WTC11 (cell line): Measurements from ENCODE around the gene EEFSEC. TPM values are rescaled to one million over a fixed set of nuclear protein-coding genes. Genes with fewer than 3 reads are reported as not detected.

Source experiments
- ATAC-seq: fragments of 200-7000 bp; cut with Tn5 transposase; 2 replicates; pipeline ENCODE4 v1.10.0; 2021; ENCODE audit warnings: mild to moderate bottlenecking, moderate library complexity
- CTCF ChIA-PET: fragments of 300-600 bp; sonication (Branson Sonifier 250); formaldehyde crosslinking; loops from one replicate; lab custom pipeline; 2021; ENCODE audit warnings: antibody characterized with exemption; lab: Charles Lee
- POLR2A ChIA-PET: fragments of 350-600 bp; sonication (Branson Sonifier 250); formaldehyde crosslinking; loops from one replicate; lab custom pipeline; 2021; ENCODE audit warnings: antibody characterized with exemption; lab: Charles Lee
- DNase-seq: peaks from one replicate; pipeline ENCODE4 v3.0.0; 2021; ENCODE audit warnings: low spot score
- H3K27ac Mint-ChIP-seq: 2 replicates; pipeline ENCODE4 v1.8.0; 2021; ENCODE audit warnings: mixed read lengths
- H3K27me3 Mint-ChIP-seq: 2 replicates; pipeline ENCODE4 v1.8.0; 2021; ENCODE audit warnings: low read depth, mild to moderate bottlenecking, moderate library complexity, mixed read lengths
- H3K36me3 Mint-ChIP-seq: 2 replicates; pipeline ENCODE4 v1.8.0; 2021; ENCODE audit warnings: mixed read lengths
- H3K4me1 Mint-ChIP-seq: 2 replicates; pipeline ENCODE4 v1.8.0; 2022; ENCODE audit warnings: mixed read lengths
- H3K4me3 Mint-ChIP-seq: 2 replicates; pipeline ENCODE4 v1.8.0; 2021; ENCODE audit warnings: mild to moderate bottlenecking, moderate library complexity, mixed read lengths
- H3K9me3 Mint-ChIP-seq: 2 replicates; pipeline ENCODE4 v1.8.0; 2021; ENCODE audit warnings: mixed read lengths
- ATF6 ChIP-seq: sonication (generic); formaldehyde crosslinking; IDR thresholded peaks from 2 replicates; pipeline ENCODE4 v1.8.1; 2023; ENCODE audit warnings: mild to moderate bottlenecking, missing genetic modification reagents
- ESRRA ChIP-seq: sonication (generic); formaldehyde crosslinking; IDR thresholded peaks from 2 replicates; pipeline ENCODE4 v1.8.1; 2022; ENCODE audit warnings: mild to moderate bottlenecking, missing genetic modification reagents, borderline replicate concordance
- FOXJ3 ChIP-seq: sonication (generic); formaldehyde crosslinking; IDR thresholded peaks from 2 replicates; pipeline ENCODE4 v1.9.0; 2021; ENCODE audit warnings: missing genetic modification reagents, mild to moderate bottlenecking, borderline replicate concordance
- FOXK1 ChIP-seq: sonication (generic); formaldehyde crosslinking; IDR thresholded peaks from 2 replicates; pipeline ENCODE4 v1.8.0; 2022; ENCODE audit warnings: mild to moderate bottlenecking, moderate library complexity, missing genetic modification reagents
- GTF2I ChIP-seq: fragments of 250-450 bp; sonication (Bioruptor Pico); conservative IDR thresholded peaks from 2 replicates; pipeline ENCODE4 v1.4.0; 2021; ENCODE audit warnings: mild to moderate bottlenecking
- HMGA2 ChIP-seq: fragments of 250-450 bp; sonication (Bioruptor Pico); IDR thresholded peaks from 2 replicates; pipeline ENCODE4 v1.4.0; 2021; ENCODE audit warnings: mild to moderate bottlenecking, moderate library complexity
- MYBL2 ChIP-seq: sonication (generic); formaldehyde crosslinking; IDR thresholded peaks from 2 replicates; pipeline ENCODE4 v1.8.1; 2023; ENCODE audit warnings: mild to moderate bottlenecking, moderate library complexity, missing genetic modification reagents
- NFE2L1 ChIP-seq: sonication (generic); formaldehyde crosslinking; IDR thresholded peaks from 2 replicates; pipeline ENCODE4 v1.8.1; 2023; ENCODE audit warnings: missing genetic modification reagents
- PRRX2 ChIP-seq: fragments of 250-450 bp; sonication (Bioruptor Pico); IDR thresholded peaks from 2 replicates; pipeline ENCODE4 v1.8.0; 2021; ENCODE audit warnings: mild to moderate bottlenecking
- RELA ChIP-seq: sonication (generic); formaldehyde crosslinking; IDR thresholded peaks from 2 replicates; pipeline ENCODE4 v1.8.1; 2022; ENCODE audit warnings: missing genetic modification reagents, mild to moderate bottlenecking, borderline replicate concordance
- SMAD3 ChIP-seq: sonication (generic); formaldehyde crosslinking; IDR thresholded peaks from 2 replicates; pipeline ENCODE4 v1.8.0; 2022; ENCODE audit warnings: missing genetic modification reagents, mild to moderate bottlenecking, borderline replicate concordance
- TEAD1 ChIP-seq: sonication (generic); formaldehyde crosslinking; IDR thresholded peaks from 2 replicates; pipeline ENCODE4 v1.8.0; 2022; ENCODE audit warnings: mild to moderate bottlenecking, missing genetic modification reagents
- ZNF121 ChIP-seq: sonication (generic); formaldehyde crosslinking; IDR thresholded peaks from 2 replicates; pipeline ENCODE4 v1.8.0; 2023; ENCODE audit warnings: missing genetic modification reagents
- ZNF138 ChIP-seq: sonication (generic); formaldehyde crosslinking; conservative IDR thresholded peaks from 2 replicates; pipeline ENCODE4 v1.8.1; 2022; ENCODE audit warnings: mild to moderate bottlenecking, moderate library complexity, missing genetic modification reagents
- ZNF232 ChIP-seq: sonication (generic); formaldehyde crosslinking; IDR thresholded peaks from 2 replicates; pipeline ENCODE4 v1.8.0; 2022; ENCODE audit warnings: mild to moderate bottlenecking, missing genetic modification reagents
- ZNF263 ChIP-seq: sonication (generic); formaldehyde crosslinking; IDR thresholded peaks from 2 replicates; pipeline ENCODE4 v1.8.1; 2022; ENCODE audit warnings: low read depth, mild to moderate bottlenecking, moderate library complexity, missing genetic modification reagents
- ZNF281 ChIP-seq: sonication (generic); formaldehyde crosslinking; IDR thresholded peaks from 2 replicates; pipeline ENCODE4 v1.8.0; 2023; ENCODE audit warnings: mild to moderate bottlenecking, missing genetic modification reagents
- ZNF317 ChIP-seq: sonication (generic); formaldehyde crosslinking; IDR thresholded peaks from 2 replicates; pipeline ENCODE4 v1.8.1; 2023; ENCODE audit warnings: low read depth, mild to moderate bottlenecking, moderate library complexity, missing genetic modification reagents, borderline replicate concordance
- ZNF416 ChIP-seq: fragments of 250-450 bp; sonication (Bioruptor Pico); IDR thresholded peaks from 2 replicates; pipeline ENCODE4 v1.9.0; 2021; ENCODE audit warnings: mild to moderate bottlenecking, inconsistent platforms
- total RNA-seq: library from RNA; stranded (reverse); gene quantifications from 3 replicates; pipeline ENCODE4 v1.2.3, GENCODE V29; 2021
- TF ChIP-seq, protein P1 (sequence below): fragments of 250-450 bp; sonication (Bioruptor Pico); IDR thresholded peaks from 2 replicates; pipeline ENCODE4 v1.9.0; 2021; ENCODE audit warnings: mild to moderate bottlenecking
- TF ChIP-seq, protein P2 (sequence below): sonication (generic); formaldehyde crosslinking; IDR thresholded peaks from 2 replicates; pipeline ENCODE4 v1.8.0; 2023; ENCODE audit warnings: missing genetic modification reagents
- TF ChIP-seq, protein P3 (sequence below): sonication (generic); formaldehyde crosslinking; IDR thresholded peaks from 2 replicates; pipeline ENCODE4 v1.8.0; 2022; ENCODE audit warnings: mild to moderate bottlenecking, missing genetic modification reagents
- TF ChIP-seq, protein P4 (sequence below): sonication (generic); formaldehyde crosslinking; conservative IDR thresholded peaks from 2 replicates; pipeline ENCODE4 v1.8.1; 2023; ENCODE audit warnings: mild to moderate bottlenecking, low read depth, missing genetic modification reagents, moderate library complexity
- TF ChIP-seq, protein P5 (sequence below): fragments of 250-450 bp; sonication (Bioruptor Pico); IDR thresholded peaks from 2 replicates; pipeline ENCODE4 v1.9.0; 2021; ENCODE audit warnings: mild to moderate bottlenecking

EEFSEC gene
- total RNA-seq, 1 experiment from 2014 or later, result 13.7 TPM

DNA sequence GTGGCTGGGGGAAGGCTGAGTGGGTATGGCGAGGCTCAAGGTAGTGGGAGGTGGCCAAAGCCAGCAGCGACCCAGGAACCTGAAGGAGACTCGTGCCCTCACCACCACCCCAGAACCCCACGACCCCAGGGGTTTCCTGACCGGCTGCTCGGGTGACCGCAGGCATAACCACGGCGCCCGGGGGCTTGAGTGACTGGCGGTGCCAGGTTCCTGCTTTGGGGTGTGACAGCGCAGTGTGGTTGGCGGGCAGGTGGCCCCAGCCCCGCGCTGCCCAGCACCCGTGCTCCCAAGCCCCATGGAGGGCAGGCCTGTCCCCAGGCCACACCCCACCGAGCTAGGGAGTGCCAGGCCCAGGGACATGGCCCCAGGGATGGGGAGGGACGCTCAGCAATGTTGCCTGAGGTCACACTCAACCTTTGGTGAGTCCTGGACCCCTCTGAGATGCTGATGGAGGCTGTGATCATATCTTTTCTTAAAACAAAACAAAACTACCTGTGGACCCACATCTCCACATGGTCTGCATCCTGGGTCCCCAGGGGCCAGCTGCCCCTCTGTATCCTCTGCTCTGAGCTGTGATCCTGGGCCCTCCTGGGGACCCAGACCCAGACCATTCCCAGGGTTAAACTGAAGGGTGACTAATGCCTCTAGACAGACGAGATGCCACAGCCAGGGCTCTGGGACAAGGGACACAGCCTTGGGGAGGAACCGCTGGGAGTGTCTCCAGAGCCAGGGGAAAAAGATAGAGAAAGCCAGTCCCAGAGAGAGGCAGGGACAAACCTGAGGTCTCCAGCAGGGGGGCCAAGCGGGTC is 300.4 kb downstream of the EEFSEC start:
- DNase-seq (no peak), ATAC-seq (no peak)
- Mint-ChIP-seq H3K9me3 (no peaks in the 10 kb centered on the region), H3K27ac (no peak overlapping the region), H3K27me3 (peaks cover 32% of the 10 kb centered on the region), H3K36me3 (no peaks in the 10 kb centered on the region), H3K4me3 (no peak overlapping the region), H3K4me1 (no peaks in the 10 kb centered on the region)
- ChIA-PET POLR2A (no interaction called here), CTCF (no interaction called here)
- no peak for TF ChIP-seq ESRRA (CRISPR knock-in tag)
- no peak for TF ChIP-seq ZNF232 (CRISPR knock-in tag)
- TF ChIP-seq NFE2L1 (CRISPR knock-in tag), result no peak
- no peak for TF ChIP-seq PRRX2 (CRISPR knock-in tag)
- TF ChIP-seq RELA (CRISPR knock-in tag), result no peak
- TF ChIP-seq ZNF281 (CRISPR knock-in tag), result no peak
- TF ChIP-seq, protein P1, sequence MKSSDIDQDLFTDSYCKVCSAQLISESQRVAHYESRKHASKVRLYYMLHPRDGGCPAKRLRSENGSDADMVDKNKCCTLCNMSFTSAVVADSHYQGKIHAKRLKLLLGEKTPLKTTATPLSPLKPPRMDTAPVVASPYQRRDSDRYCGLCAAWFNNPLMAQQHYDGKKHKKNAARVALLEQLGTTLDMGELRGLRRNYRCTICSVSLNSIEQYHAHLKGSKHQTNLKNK (CRISPR knock-in tag), result no peak
- TF ChIP-seq FOXK1 (CRISPR knock-in tag), result no peak
- TF ChIP-seq ZNF317 (CRISPR knock-in tag), result no peak
- no peak for TF ChIP-seq ZNF263

GRCh38 chr3:128454310-128454618 is 301.0 kb downstream of the EEFSEC start:
- Mint-ChIP-seq H3K27ac (no peak overlapping the region), H3K9me3 (no peaks in the 10 kb centered on the region), H3K4me1 (no peaks in the 10 kb centered on the region), H3K4me3 (no peak overlapping the region), H3K27me3 (peaks cover 29% of the 10 kb centered on the region), H3K36me3 (no peaks in the 10 kb centered on the region)
- TF ChIP-seq HMGA2 (CRISPR knock-in tag) (no peak), ZNF138 (CRISPR knock-in tag) (no peak), MYBL2 (CRISPR knock-in tag) (no peak), GTF2I (CRISPR knock-in tag) (no peak), FOXJ3 (CRISPR knock-in tag) (no peak), SMAD3 (CRISPR knock-in tag) (no peak), ZNF416 (CRISPR knock-in tag) (no peak), ATF6 (CRISPR knock-in tag) (no peak), TEAD1 (CRISPR knock-in tag) (no peak), ZNF121 (CRISPR knock-in tag) (no peak)
- TF ChIP-seq, protein P2, sequence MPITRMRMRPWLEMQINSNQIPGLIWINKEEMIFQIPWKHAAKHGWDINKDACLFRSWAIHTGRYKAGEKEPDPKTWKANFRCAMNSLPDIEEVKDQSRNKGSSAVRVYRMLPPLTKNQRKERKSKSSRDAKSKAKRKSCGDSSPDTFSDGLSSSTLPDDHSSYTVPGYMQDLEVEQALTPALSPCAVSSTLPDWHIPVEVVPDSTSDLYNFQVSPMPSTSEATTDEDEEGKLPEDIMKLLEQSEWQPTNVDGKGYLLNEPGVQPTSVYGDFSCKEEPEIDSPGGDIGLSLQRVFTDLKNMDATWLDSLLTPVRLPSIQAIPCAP, result no peak
- TF ChIP-seq, protein P3, sequence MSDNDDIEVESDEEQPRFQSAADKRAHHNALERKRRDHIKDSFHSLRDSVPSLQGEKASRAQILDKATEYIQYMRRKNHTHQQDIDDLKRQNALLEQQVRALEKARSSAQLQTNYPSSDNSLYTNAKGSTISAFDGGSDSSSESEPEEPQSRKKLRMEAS (CRISPR knock-in tag), result no peak
- TF ChIP-seq, protein P4, sequence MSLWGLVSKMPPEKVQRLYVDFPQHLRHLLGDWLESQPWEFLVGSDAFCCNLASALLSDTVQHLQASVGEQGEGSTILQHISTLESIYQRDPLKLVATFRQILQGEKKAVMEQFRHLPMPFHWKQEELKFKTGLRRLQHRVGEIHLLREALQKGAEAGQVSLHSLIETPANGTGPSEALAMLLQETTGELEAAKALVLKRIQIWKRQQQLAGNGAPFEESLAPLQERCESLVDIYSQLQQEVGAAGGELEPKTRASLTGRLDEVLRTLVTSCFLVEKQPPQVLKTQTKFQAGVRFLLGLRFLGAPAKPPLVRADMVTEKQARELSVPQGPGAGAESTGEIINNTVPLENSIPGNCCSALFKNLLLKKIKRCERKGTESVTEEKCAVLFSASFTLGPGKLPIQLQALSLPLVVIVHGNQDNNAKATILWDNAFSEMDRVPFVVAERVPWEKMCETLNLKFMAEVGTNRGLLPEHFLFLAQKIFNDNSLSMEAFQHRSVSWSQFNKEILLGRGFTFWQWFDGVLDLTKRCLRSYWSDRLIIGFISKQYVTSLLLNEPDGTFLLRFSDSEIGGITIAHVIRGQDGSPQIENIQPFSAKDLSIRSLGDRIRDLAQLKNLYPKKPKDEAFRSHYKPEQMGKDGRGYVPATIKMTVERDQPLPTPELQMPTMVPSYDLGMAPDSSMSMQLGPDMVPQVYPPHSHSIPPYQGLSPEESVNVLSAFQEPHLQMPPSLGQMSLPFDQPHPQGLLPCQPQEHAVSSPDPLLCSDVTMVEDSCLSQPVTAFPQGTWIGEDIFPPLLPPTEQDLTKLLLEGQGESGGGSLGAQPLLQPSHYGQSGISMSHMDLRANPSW, result no peak
- TF ChIP-seq, protein P5, sequence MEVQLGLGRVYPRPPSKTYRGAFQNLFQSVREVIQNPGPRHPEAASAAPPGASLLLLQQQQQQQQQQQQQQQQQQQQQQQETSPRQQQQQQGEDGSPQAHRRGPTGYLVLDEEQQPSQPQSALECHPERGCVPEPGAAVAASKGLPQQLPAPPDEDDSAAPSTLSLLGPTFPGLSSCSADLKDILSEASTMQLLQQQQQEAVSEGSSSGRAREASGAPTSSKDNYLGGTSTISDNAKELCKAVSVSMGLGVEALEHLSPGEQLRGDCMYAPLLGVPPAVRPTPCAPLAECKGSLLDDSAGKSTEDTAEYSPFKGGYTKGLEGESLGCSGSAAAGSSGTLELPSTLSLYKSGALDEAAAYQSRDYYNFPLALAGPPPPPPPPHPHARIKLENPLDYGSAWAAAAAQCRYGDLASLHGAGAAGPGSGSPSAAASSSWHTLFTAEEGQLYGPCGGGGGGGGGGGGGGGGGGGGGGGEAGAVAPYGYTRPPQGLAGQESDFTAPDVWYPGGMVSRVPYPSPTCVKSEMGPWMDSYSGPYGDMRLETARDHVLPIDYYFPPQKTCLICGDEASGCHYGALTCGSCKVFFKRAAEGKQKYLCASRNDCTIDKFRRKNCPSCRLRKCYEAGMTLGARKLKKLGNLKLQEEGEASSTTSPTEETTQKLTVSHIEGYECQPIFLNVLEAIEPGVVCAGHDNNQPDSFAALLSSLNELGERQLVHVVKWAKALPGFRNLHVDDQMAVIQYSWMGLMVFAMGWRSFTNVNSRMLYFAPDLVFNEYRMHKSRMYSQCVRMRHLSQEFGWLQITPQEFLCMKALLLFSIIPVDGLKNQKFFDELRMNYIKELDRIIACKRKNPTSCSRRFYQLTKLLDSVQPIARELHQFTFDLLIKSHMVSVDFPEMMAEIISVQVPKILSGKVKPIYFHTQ (CRISPR knock-in tag), result no peak
- ATAC-seq, result no peak
- ChIA-PET CTCF (no interaction called here), POLR2A (no interaction called here)
- no peak for DNase-seq
